Endothelial cell of umbilical vein (primary cell): ENCODE data around the gene TGFB1. TPM values are rescaled to one million over a fixed set of nuclear protein-coding genes. Genes with fewer than 3 reads are reported as not detected.

Experiments
- BruUV-seq: library from RNA; stranded (reverse); fragments of 400-500 nt; replicated peaks from 2 replicates; lab custom pipeline; 2021; lab: Mats Ljungman, UMichigan
- CTCF ChIA-PET: fragments of 300-600, 350-600 bp; sonication (Branson Sonifier 250); formaldehyde crosslinking; loops from one replicate; lab custom pipeline; 2021; ENCODE audit warnings: antibody characterized with exemption, inconsistent platforms; lab: Charles Lee
- POLR2A ChIA-PET: fragments of 300-600, 350-600 bp; sonication (Branson Sonifier 250); formaldehyde crosslinking; loops from one replicate; lab custom pipeline; 2021; ENCODE audit warnings: antibody characterized with exemption, inconsistent platforms; lab: Charles Lee
- DNase-seq: peaks from one replicate; pipeline ENCODE4 v3.0.0-alpha.2; 2011; ENCODE audit warnings: low read depth, low spot score
- FAIRE-seq: peaks from 2 replicates; lab custom pipeline; 2011; peaks lifted over from hg19 to GRCh38; lab: Jason Lieb, UNC
- H2AFZ ChIP-seq: 2 replicates; pipeline ENCODE4 v1.6.0; 2012; ENCODE audit warnings: low read depth, low read length, control low read depth, inconsistent platforms
- H3K27ac ChIP-seq: 2 replicates; pipeline ENCODE4 v1.5.1; 2011; ENCODE audit warnings: low read depth, mild to moderate bottlenecking, control low read depth, low read length, moderate library complexity; ENCODE audit not compliant: insufficient read depth
- H3K27me3 ChIP-seq, 2 experiments: 2 replicates each; pipeline versions ENCODE4 v1.6.0 to v1.6.1; 2011; ENCODE audit warnings: low read length in 2 of 2, mixed read lengths in 1 of 2; ENCODE audit not compliant: control insufficient read depth in 2 of 2, insufficient read depth in 2 of 2
- H3K36me3 ChIP-seq, 2 experiments: 2 replicates in 1 of 2; 3 replicates in 1 of 2; pipeline ENCODE4 v1.5.1; 2011; ENCODE audit warnings: low read length in 2 of 2, mild to moderate bottlenecking in 1 of 2, moderate library complexity in 1 of 2; ENCODE audit not compliant: control insufficient read depth in 2 of 2, insufficient read depth in 2 of 2; ENCODE audit errors: extremely low read depth in 1 of 2
- H3K4me1 ChIP-seq: 3 replicates; pipeline ENCODE4 v1.5.1; 2011; ENCODE audit warnings: mild to moderate bottlenecking, low read length; ENCODE audit not compliant: control insufficient read depth, insufficient read depth; ENCODE audit errors: extremely low read depth
- H3K4me2 ChIP-seq: 2 replicates; pipeline ENCODE4 v1.6.1; 2011; ENCODE audit warnings: low read length, control low read depth, mixed read lengths; ENCODE audit not compliant: insufficient read depth
- H3K4me3 ChIP-seq, 3 experiments: fragments of 200-600 bp in 1 of 3; sonication (generic), shearing (Covaris generic) in 1 of 3; replicated peaks in 1 of 3; 2 replicates each; pipeline ENCODE4 v1.5.1; 2011 to 2016; ENCODE audit warnings: control low read depth in 3 of 3, low read length in 3 of 3, mild to moderate bottlenecking in 2 of 3, inconsistent platforms in 1 of 3, low read depth in 1 of 3, moderate library complexity in 1 of 3; ENCODE audit not compliant: insufficient read depth in 1 of 3
- H3K79me2 ChIP-seq: 2 replicates; pipeline ENCODE4 v1.6.0; 2012; ENCODE audit warnings: low read length, inconsistent platforms; ENCODE audit not compliant: control insufficient read depth, insufficient read depth
- H3K9ac ChIP-seq: replicated peaks from 2 replicates; pipeline ENCODE3; 2011; ENCODE audit warnings: low read length, control low read depth; ENCODE audit not compliant: insufficient read depth; ENCODE audit errors: extremely low read depth
- H3K9me1 ChIP-seq: replicated peaks from 3 replicates; pipeline ENCODE4 v1.6.0; 2011; ENCODE audit warnings: mild to moderate bottlenecking, low read length; ENCODE audit not compliant: control insufficient read depth, insufficient read depth; ENCODE audit errors: extremely low read depth
- H3K9me3 ChIP-seq: replicated peaks from 2 replicates; pipeline ENCODE4 v1.5.1; 2012; ENCODE audit warnings: low read length, inconsistent platforms; ENCODE audit not compliant: control insufficient read depth, insufficient read depth
- H4K20me1 ChIP-seq: replicated peaks from 2 replicates; pipeline ENCODE3; 2011; ENCODE audit warnings: mild to moderate bottlenecking, low read length; ENCODE audit not compliant: control insufficient read depth, insufficient read depth; ENCODE audit errors: extremely low read depth
- EZH2 ChIP-seq: IDR thresholded peaks from 2 replicates; pipeline ENCODE4 v1.6.1; 2012; ENCODE audit warnings: borderline replicate concordance, low read depth, mild to moderate bottlenecking, moderate library complexity, low read length, inconsistent platforms; ENCODE audit not compliant: severe bottlenecking
- FOS ChIP-seq: IDR thresholded peaks from 2 replicates; pipeline ENCODE4 v1.6.1; 2011; ENCODE audit warnings: mild to moderate bottlenecking, low read length, moderate library complexity, borderline replicate concordance; ENCODE audit not compliant: insufficient read depth
- GATA2 ChIP-seq: IDR thresholded peaks from 2 replicates; pipeline ENCODE4 v1.7.0; 2011; ENCODE audit warnings: low read depth, mild to moderate bottlenecking, moderate library complexity, mixed read lengths, low read length; ENCODE audit not compliant: insufficient read length, insufficient read depth
- JUN ChIP-seq: IDR thresholded peaks from 2 replicates; pipeline ENCODE4 v1.6.1; 2011; ENCODE audit warnings: borderline replicate concordance, low read depth; ENCODE audit not compliant: insufficient read length, insufficient read depth
- MAX ChIP-seq: IDR thresholded peaks from 2 replicates; pipeline ENCODE4 v1.6.1; 2011; ENCODE audit not compliant: insufficient read depth, insufficient read length
- MYC ChIP-seq: IDR thresholded peaks from one replicate; pipeline ENCODE4 v1.6.1; 2011; ENCODE audit warnings: mild to moderate bottlenecking, low read depth, low read length
- POLR2A ChIP-seq: IDR thresholded peaks from 2 replicates; pipeline ENCODE4 v1.6.1; 2012; ENCODE audit warnings: low read depth, mild to moderate bottlenecking, control low read depth, low read length
- POLR2AphosphoS5 ChIP-seq: IDR thresholded peaks from 2 replicates; pipeline ENCODE4 v1.6.1; 2012; ENCODE audit warnings: low read depth, mild to moderate bottlenecking, control low read depth, low read length, moderate library complexity; ENCODE audit not compliant: insufficient read depth
- dilution Hi-C: fragments of 300-500 bp; cut with MboI; formaldehyde crosslinking; loops from one replicate; pipeline ENCODE4 v1.15.0; 2019; ENCODE audit warnings: low sequenced_read_pairs; ENCODE audit not compliant: extremely low pct_ligation_motif_present
- intact Hi-C: fragments of 100-400 bp; cut with micrococcal nuclease; formaldehyde crosslinking; loops from one replicate; pipeline ENCODE4 v1.10.0; 2022
- polyA plus RNA-seq, 4 experiments: library from polyadenylated mRNA; depleted of rRNA in 3 of 4; stranded (reverse) in 3 of 4; unstranded in 1 of 4; fragments of >200 nt; gene quantifications; 2 replicates each; pipeline versions ENCODE4 v1.2.1 to v1.2.3, GENCODE V29; 2011 to 2012; ENCODE audit warnings: missing spikeins in 1 of 4
- total RNA-seq: library from RNA; stranded (reverse); gene quantifications from 2 replicates; pipeline ENCODE4 v1.2.3, GENCODE V29; 2021
- TF ChIP-seq, protein P1 (sequence below), 2 donors: IDR thresholded peaks; 1 replicate in 1 of 2; 2 replicates in 1 of 2; pipeline ENCODE4 v1.5.1; 2011; ENCODE audit warnings: low read length in 2 of 2, mild to moderate bottlenecking in 2 of 2, moderate library complexity in 2 of 2, control low read depth in 1 of 2, inconsistent platforms in 1 of 2, low read depth in 1 of 2; ENCODE audit not compliant: insufficient read depth in 1 of 2; ENCODE audit errors: extremely low read depth in 1 of 2

TGFB1 gene
- total and polyA plus RNA-seq, 2 donors (not counting 3 experiments of a cell fraction or from before 2014, with no cell fraction given), result 64.4 to 250 TPM

DNA sequence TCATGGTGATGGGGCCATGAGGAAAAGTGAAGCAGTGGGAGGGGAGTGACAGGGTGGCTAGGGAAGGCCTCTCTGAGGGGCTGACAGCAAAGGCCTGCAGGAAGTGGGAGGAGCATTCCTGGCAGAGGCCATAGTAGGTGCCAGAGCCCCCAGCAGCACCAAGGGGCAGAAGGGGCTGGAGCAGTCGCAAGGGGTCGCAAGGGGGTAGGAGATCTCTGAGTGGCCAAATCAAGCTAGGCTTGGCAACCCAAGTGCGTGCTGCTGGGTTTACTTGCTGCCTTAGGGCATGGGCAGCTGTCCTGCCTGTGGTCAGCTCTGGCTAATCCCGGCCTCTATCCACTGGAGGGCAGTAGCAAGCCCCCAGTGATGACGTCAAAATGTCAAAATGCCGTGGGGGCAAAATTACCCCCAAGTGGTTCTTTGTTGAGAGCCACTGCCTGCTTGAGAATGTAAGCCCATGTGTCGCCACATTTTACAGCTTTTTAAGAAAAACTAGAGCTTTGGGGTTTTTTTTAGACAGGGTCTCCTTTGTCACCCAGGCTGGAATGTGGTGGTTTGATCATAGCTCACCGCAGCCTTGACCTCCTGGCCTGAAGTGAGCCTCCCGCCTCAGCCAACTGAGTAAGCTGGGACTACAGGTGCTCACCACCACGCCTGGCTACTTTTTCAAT is 32.0 kb downstream of the TGFB1 start:
- peak; percentile 76 for DNase-seq
- Histone ChIP-seq H3K9ac (peak overlapping the region; percentile 93), H3K4me1 (peaks cover 46% of the 10 kb centered on the region), H3K9me1 (no peaks in the 10 kb centered on the region), H4K20me1 (no peaks in the 10 kb centered on the region), H3K36me3 (peaks cover 6 to 31% of the 10 kb centered on the region in 2 experiments), H3K27ac (peak overlapping the region; percentile 100), H3K79me2 (peaks cover 4% of the 10 kb centered on the region), H3K27me3 (no peaks in the 10 kb centered on the region), H3K4me3 (no peak overlapping the region), H2AFZ (no peak overlapping the region), H3K9me3 (no peaks in the 10 kb centered on the region), H3K4me2 (no peak overlapping the region)
- TF ChIP-seq MYC, result no peak
- TF ChIP-seq POLR2A, result peak; percentile 38
- no peak for TF ChIP-seq MAX
- no peak for TF ChIP-seq JUN
- no peak for TF ChIP-seq FOS
- TF ChIP-seq POLR2AphosphoS5, result no peak
- TF ChIP-seq GATA2, result no peak
- TF ChIP-seq, protein P1, sequence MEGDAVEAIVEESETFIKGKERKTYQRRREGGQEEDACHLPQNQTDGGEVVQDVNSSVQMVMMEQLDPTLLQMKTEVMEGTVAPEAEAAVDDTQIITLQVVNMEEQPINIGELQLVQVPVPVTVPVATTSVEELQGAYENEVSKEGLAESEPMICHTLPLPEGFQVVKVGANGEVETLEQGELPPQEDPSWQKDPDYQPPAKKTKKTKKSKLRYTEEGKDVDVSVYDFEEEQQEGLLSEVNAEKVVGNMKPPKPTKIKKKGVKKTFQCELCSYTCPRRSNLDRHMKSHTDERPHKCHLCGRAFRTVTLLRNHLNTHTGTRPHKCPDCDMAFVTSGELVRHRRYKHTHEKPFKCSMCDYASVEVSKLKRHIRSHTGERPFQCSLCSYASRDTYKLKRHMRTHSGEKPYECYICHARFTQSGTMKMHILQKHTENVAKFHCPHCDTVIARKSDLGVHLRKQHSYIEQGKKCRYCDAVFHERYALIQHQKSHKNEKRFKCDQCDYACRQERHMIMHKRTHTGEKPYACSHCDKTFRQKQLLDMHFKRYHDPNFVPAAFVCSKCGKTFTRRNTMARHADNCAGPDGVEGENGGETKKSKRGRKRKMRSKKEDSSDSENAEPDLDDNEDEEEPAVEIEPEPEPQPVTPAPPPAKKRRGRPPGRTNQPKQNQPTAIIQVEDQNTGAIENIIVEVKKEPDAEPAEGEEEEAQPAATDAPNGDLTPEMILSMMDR (IDR thresholded peaks at IDR 0.05; ENCODE audit: extremely low read depth in 1 of 2, insufficient read depth in 1 of 2, low read depth in 1 of 2, low read length in 2 of 2), result peak; percentile 83 to 89
- no peak for TF ChIP-seq EZH2
- no TSS peak for BruUV-seq
- POLR2A ChIA-PET, result interaction anchor here (0.6 to 0.9 kb wide), 2 partner anchors 12 to 31 kb away, joined by 4 to 7 read pairs; partner anchors contain the start of gene CCDC97
- intact Hi-C loops (loop anchor here (1.0 to 5.0 kb wide), 4 partner anchors 75 to 251 kb away; partner anchors contain the start of genes BCKDHA and EXOSC5), dilution Hi-C loops (no loop called here)
- peak; percentile 61 for FAIRE-seq
- CTCF ChIA-PET, result interaction anchor here (0.6 to 3.6 kb wide), 21 partner anchors 11 to 248 kb away, joined by 3 to 65 read pairs (median 5); partner anchors contain the start of genes B3GNT8, CCDC97, DMAC2 and TGFB1
